Nephron (organoid): ENCODE data around the gene KAT2B.
A peak's percentile ranks its signal among the peaks of the same experiment; 100 is the strongest.

ENCODE experiments used
- H3K27ac Mint-ChIP-seq, 3 experiments: 2 replicates each; pipeline ENCODE4 v1.8.0; 2020; ENCODE audit warnings: mixed read lengths in 3 of 3, mild to moderate bottlenecking in 2 of 3, moderate library complexity in 1 of 3
- H3K27me3 Mint-ChIP-seq: 2 replicates; pipeline ENCODE4 v1.8.0; 2021; ENCODE audit warnings: low read depth, mild to moderate bottlenecking, moderate library complexity, mixed read lengths
- H3K36me3 Mint-ChIP-seq: 2 replicates; pipeline ENCODE4 v1.8.0; 2020; ENCODE audit warnings: low read depth, mixed read lengths
- H3K4me1 Mint-ChIP-seq: 2 replicates; pipeline ENCODE4 v1.8.0; 2020; ENCODE audit warnings: mixed read lengths
- H3K4me3 Mint-ChIP-seq, 3 experiments: 2 replicates each; pipeline ENCODE4 v1.8.0; 2020; ENCODE audit warnings: mild to moderate bottlenecking in 3 of 3, mixed read lengths in 3 of 3, moderate library complexity in 2 of 3
- H3K9me3 Mint-ChIP-seq: 2 replicates; pipeline ENCODE4 v1.8.0; 2020; ENCODE audit warnings: mixed read lengths
- CTCF ChIP-seq, 3 experiments: fragments of 200-600 bp; sonication (generic); IDR thresholded peaks; one replicate each; pipeline ENCODE4 v1.5.0; 2021; ENCODE audit warnings: antibody characterized with exemption in 3 of 3; ENCODE audit not compliant: unreplicated experiment in 3 of 3

The KAT2B gene

GRCh38 chr3:20066079-20066478, 25.8 kb downstream of the KAT2B start:
- no peaks in the 10 kb centered on the region for H3K9me3 Mint-ChIP-seq
- H3K36me3 Mint-ChIP-seq = no peaks in the 10 kb centered on the region
- peaks cover 27% of the 10 kb centered on the region for H3K4me1 Mint-ChIP-seq
- TF ChIP-seq CTCF (IDR thresholded peaks at IDR 0.05; ENCODE audit: unreplicated experiment in 3 of 3) = no peak
- no peak overlapping the region for H3K4me3 Mint-ChIP-seq
- peak overlapping the region in 1 of 3 experiments; percentile 21 for H3K27ac Mint-ChIP-seq
- H3K27me3 Mint-ChIP-seq = no peaks in the 10 kb centered on the region

GRCh38 chr3:20066850-20067617, 26.8 kb downstream of the KAT2B start:
- H3K27ac Mint-ChIP-seq = peak overlapping the region; percentile 24 to 74 (median 32)
- H3K36me3 Mint-ChIP-seq = no peaks in the 10 kb centered on the region
- no peaks in the 10 kb centered on the region for H3K27me3 Mint-ChIP-seq
- no peak for TF ChIP-seq CTCF (IDR thresholded peaks at IDR 0.05; ENCODE audit: unreplicated experiment in 3 of 3)
- H3K9me3 Mint-ChIP-seq = no peaks in the 10 kb centered on the region
- H3K4me1 Mint-ChIP-seq = peaks cover 32% of the 10 kb centered on the region
- no peak overlapping the region for H3K4me3 Mint-ChIP-seq

DNA sequence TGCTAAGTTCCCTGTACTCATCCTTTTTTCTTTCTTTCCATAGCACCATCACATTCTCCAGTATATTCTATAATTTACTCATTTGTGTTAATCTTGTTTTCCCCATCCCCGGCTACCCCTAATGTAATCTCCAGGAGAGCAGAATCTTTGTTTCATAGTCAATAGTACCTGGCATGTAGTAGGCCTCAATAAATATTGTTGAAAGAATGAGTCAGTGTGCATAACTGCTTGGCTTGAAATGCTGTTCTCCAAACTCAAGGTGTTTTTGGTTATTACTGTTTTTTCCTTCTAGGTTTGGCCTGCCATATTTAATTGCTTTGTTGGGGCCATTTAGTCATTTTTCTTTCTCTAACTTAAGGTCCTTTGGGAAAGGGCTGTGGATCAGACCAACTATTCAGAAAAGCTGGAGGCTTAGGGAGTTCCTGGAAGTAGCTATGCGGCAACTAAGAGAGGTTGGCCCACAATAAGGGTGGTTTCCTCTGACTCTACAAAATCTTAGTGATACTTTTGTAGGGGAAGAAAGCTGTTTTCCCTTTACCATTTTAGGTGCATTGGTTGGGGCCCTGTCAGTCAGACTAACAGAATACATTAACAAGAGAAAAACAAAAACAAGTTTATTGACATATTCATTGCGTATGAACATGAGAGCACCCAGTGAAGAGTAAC, 28.4 kb downstream of the KAT2B start:
- no peak for TF ChIP-seq CTCF (IDR thresholded peaks at IDR 0.05; ENCODE audit: unreplicated experiment in 3 of 3)
- no peak overlapping the region for H3K4me3 Mint-ChIP-seq
- no peaks in the 10 kb centered on the region for H3K9me3 Mint-ChIP-seq
- H3K27ac Mint-ChIP-seq = peak overlapping the region in 2 of 3 experiments; percentile 23 to 47
- peaks cover 7% of the 10 kb centered on the region for H3K36me3 Mint-ChIP-seq
- H3K27me3 Mint-ChIP-seq = no peaks in the 10 kb centered on the region
- H3K4me1 Mint-ChIP-seq = peaks cover 32% of the 10 kb centered on the region

GRCh38 chr3:20069178-20069532, 28.9 kb downstream of the KAT2B start:
- Mint-ChIP-seq H3K27me3 (no peaks in the 10 kb centered on the region), H3K4me1 (peaks cover 32% of the 10 kb centered on the region), H3K9me3 (no peaks in the 10 kb centered on the region), H3K4me3 (no peak overlapping the region), H3K36me3 (peaks cover 7% of the 10 kb centered on the region), H3K27ac (no peak overlapping the region)
- TF ChIP-seq CTCF (IDR thresholded peaks at IDR 0.05; ENCODE audit: unreplicated experiment in 3 of 3) = no peak

DNA sequence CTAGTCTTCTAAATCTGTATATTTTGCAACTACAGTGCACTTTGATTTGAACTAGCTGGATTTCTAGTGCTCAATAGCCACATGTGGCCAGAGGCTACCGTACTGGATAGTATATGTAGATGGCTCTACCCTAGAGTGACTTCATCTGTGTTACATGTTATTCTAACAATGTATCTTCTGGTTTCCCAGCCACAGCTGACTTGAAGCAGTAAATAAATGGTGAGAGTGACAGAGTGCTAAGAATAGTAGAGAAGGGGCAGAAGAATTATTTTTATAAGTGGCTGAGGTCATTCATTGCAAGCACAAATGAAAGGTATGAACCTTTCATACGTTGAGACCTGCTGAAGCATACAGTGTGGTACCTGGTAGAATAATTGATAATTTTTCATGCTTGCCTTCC, 30.9 kb downstream of the KAT2B start:
- no peak overlapping the region for H3K27ac Mint-ChIP-seq
- TF ChIP-seq CTCF (IDR thresholded peaks at IDR 0.05; ENCODE audit: unreplicated experiment in 3 of 3) = no peak
- H3K27me3 Mint-ChIP-seq = no peaks in the 10 kb centered on the region
- peaks cover 25% of the 10 kb centered on the region for H3K4me1 Mint-ChIP-seq
- peaks cover 7% of the 10 kb centered on the region for H3K36me3 Mint-ChIP-seq
- no peaks in the 10 kb centered on the region for H3K9me3 Mint-ChIP-seq
- no peak overlapping the region for H3K4me3 Mint-ChIP-seq

GRCh38 chr3:20072422-20072821, 32.2 kb downstream of the KAT2B start:
- no peak overlapping the region for H3K4me3 Mint-ChIP-seq
- no peaks in the 10 kb centered on the region for H3K27me3 Mint-ChIP-seq

More at GRCh38 chr3:20072422-20072821, 32.2 kb downstream of the KAT2B start:
- no peak for TF ChIP-seq CTCF (IDR thresholded peaks at IDR 0.05; ENCODE audit: unreplicated experiment in 3 of 3)
- H3K36me3 Mint-ChIP-seq = peaks cover 7% of the 10 kb centered on the region
- H3K27ac Mint-ChIP-seq = no peak overlapping the region
- H3K9me3 Mint-ChIP-seq = no peaks in the 10 kb centered on the region
- peaks cover 18% of the 10 kb centered on the region for H3K4me1 Mint-ChIP-seq
